Astrocyte (in vitro differentiated cells and primary cell): ENCODE data around the gene GAL3ST1. TPM values are rescaled to one million over a fixed set of nuclear protein-coding genes. Genes with fewer than 3 reads are reported as not detected.
A peak's percentile ranks its signal among the peaks of the same experiment; 100 is the strongest.

Source experiments
- DNase-seq: peaks from one replicate; pipeline ENCODE4 v3.0.0-alpha.2; 2010; ENCODE audit warnings: low read depth
- FAIRE-seq: peaks from 2 replicates; lab custom pipeline; 2011; peaks lifted over from hg19 to GRCh38; lab: Jason Lieb, UNC
- H2AFZ ChIP-seq: 2 replicates; pipeline ENCODE4 v1.6.0; 2012; ENCODE audit warnings: low read depth, low read length, inconsistent platforms
- H3K27ac ChIP-seq: 2 replicates; pipeline ENCODE4 v1.5.1; 2011; ENCODE audit warnings: low read depth, low read length, inconsistent platforms
- H3K27me3 ChIP-seq: 2 replicates; pipeline ENCODE4 v1.6.0; 2011; ENCODE audit warnings: low read length, inconsistent platforms; ENCODE audit not compliant: insufficient read depth
- H3K36me3 ChIP-seq: 2 replicates; pipeline ENCODE4 v1.5.1; 2011; ENCODE audit warnings: low read length, inconsistent platforms; ENCODE audit not compliant: insufficient read depth
- H3K4me1 ChIP-seq: 2 replicates; pipeline ENCODE4 v1.5.1; 2011; ENCODE audit warnings: low read length, inconsistent platforms; ENCODE audit not compliant: insufficient read depth
- H3K4me2 ChIP-seq: 2 replicates; pipeline ENCODE4 v1.6.0; 2012; ENCODE audit warnings: low read length, inconsistent platforms
- H3K4me3 ChIP-seq: 2 replicates; pipeline ENCODE4 v1.5.1; 2011; ENCODE audit warnings: low read depth, mild to moderate bottlenecking, low read length, inconsistent platforms; ENCODE audit not compliant: insufficient read depth
- H3K79me2 ChIP-seq: 2 replicates; pipeline ENCODE4 v1.6.0; 2012; ENCODE audit warnings: mild to moderate bottlenecking, low read length, inconsistent platforms; ENCODE audit not compliant: insufficient read depth
- H3K9ac ChIP-seq: 2 replicates; pipeline ENCODE4 v1.6.0; 2012; ENCODE audit warnings: mild to moderate bottlenecking, low read length, inconsistent platforms
- H3K9me3 ChIP-seq: 2 replicates; pipeline ENCODE4 v1.5.1; 2012; ENCODE audit warnings: low read depth, mild to moderate bottlenecking, low read length, inconsistent platforms; ENCODE audit not compliant: insufficient read depth
- H4K20me1 ChIP-seq: 2 replicates; pipeline ENCODE4 v1.6.0; 2012; ENCODE audit warnings: low read length, inconsistent platforms; ENCODE audit not compliant: insufficient read depth
- H3K27ac Mint-ChIP-seq: one replicate; pipeline ENCODE4 v1.8.0; 2021; ENCODE audit warnings: mild to moderate bottlenecking, mixed read lengths; ENCODE audit not compliant: unreplicated experiment
- H3K27me3 Mint-ChIP-seq: one replicate; pipeline ENCODE4 v1.8.0; 2021; ENCODE audit warnings: low read depth, mixed read lengths; ENCODE audit not compliant: unreplicated experiment
- H3K36me3 Mint-ChIP-seq: one replicate; pipeline ENCODE4 v1.8.0; 2021; ENCODE audit warnings: low read depth, mixed read lengths; ENCODE audit not compliant: unreplicated experiment
- H3K4me1 Mint-ChIP-seq: one replicate; pipeline ENCODE4 v1.8.0; 2021; ENCODE audit warnings: low read depth, mixed read lengths; ENCODE audit not compliant: unreplicated experiment
- H3K4me3 Mint-ChIP-seq: one replicate; pipeline ENCODE4 v1.8.0; 2021; ENCODE audit warnings: mild to moderate bottlenecking, moderate library complexity, mixed read lengths; ENCODE audit not compliant: unreplicated experiment
- H3K9me3 Mint-ChIP-seq: one replicate; pipeline ENCODE4 v1.8.0; 2021; ENCODE audit warnings: mild to moderate bottlenecking, mixed read lengths; ENCODE audit not compliant: unreplicated experiment
- CTCF ChIP-seq: IDR thresholded peaks from 2 replicates; pipeline ENCODE4 v1.5.1; 2011; ENCODE audit warnings: low read depth, mild to moderate bottlenecking, inconsistent platforms, low read length, moderate library complexity; ENCODE audit not compliant: insufficient read depth
- EZH2 ChIP-seq: IDR thresholded peaks from 2 replicates; pipeline ENCODE4 v1.6.1; 2012; ENCODE audit warnings: mild to moderate bottlenecking, low read length, inconsistent platforms; ENCODE audit not compliant: insufficient read depth
- total RNA-seq: library from RNA; stranded (reverse); gene quantifications from 2 replicates; pipeline ENCODE4 v1.2.1, GENCODE V29; 2021

Gene GAL3ST1
- total RNA-seq, 1 donor from 2014 or later = 3.4 TPM

- Histone ChIP-seq H3K4me2 (no peak overlapping the region), H3K27me3 (no peaks in the 10 kb centered on the region), H3K4me1 (peaks cover 13% of the 10 kb centered on the region), H3K79me2 (no peaks in the 10 kb centered on the region), H3K4me3 (no peak overlapping the region), H3K9me3 (no peaks in the 10 kb centered on the region), H3K27ac (no peak overlapping the region), H4K20me1 (no peaks in the 10 kb centered on the region), H3K36me3 (no peaks in the 10 kb centered on the region), H3K9ac (no peak overlapping the region), H2AFZ (no peak overlapping the region)
- Mint-ChIP-seq H3K9me3 (no peaks in the 10 kb centered on the region), H3K36me3 (no peaks in the 10 kb centered on the region), H3K27ac (no peak overlapping the region), H3K27me3 (peaks cover 5% of the 10 kb centered on the region), H3K4me3 (no peak overlapping the region), H3K4me1 (peaks cover 16% of the 10 kb centered on the region)
- FAIRE-seq = no peak
- DNase-seq = no peak
- TF ChIP-seq EZH2 = no peak
- TF ChIP-seq CTCF = no peak
Observed at GRCh38 chr22:30603801-30604200, 29.3 kb upstream of the GAL3ST1 start.

- H3K4me1 Mint-ChIP-seq = peaks cover 8% of the 10 kb centered on the region
- no peak overlapping the region for H2AFZ ChIP-seq
- H3K27ac ChIP-seq = no peak overlapping the region
- peak; percentile 12 for DNase-seq
- no peak for FAIRE-seq
- no peak overlapping the region for H3K9ac ChIP-seq
- no peak overlapping the region for H3K4me3 ChIP-seq
- peaks cover 6% of the 10 kb centered on the region for H3K4me1 ChIP-seq
- H3K9me3 Mint-ChIP-seq = no peaks in the 10 kb centered on the region
- TF ChIP-seq EZH2 (no peak), CTCF (peak; percentile 31)
- H3K79me2 ChIP-seq = no peaks in the 10 kb centered on the region
- no peak overlapping the region for H3K4me3 Mint-ChIP-seq
- no peaks in the 10 kb centered on the region for H3K36me3 Mint-ChIP-seq
- no peaks in the 10 kb centered on the region for H4K20me1 ChIP-seq
- no peaks in the 10 kb centered on the region for H3K9me3 ChIP-seq
- H3K27ac Mint-ChIP-seq = no peak overlapping the region
- no peaks in the 10 kb centered on the region for H3K36me3 ChIP-seq
- H3K27me3 Mint-ChIP-seq = peaks cover 5% of the 10 kb centered on the region
- H3K27me3 ChIP-seq = no peaks in the 10 kb centered on the region
- no peak overlapping the region for H3K4me2 ChIP-seq
Observed at GRCh38 chr22:30602049-30602448, 27.6 kb upstream of the GAL3ST1 start.

- H3K9me3 ChIP-seq = no peaks in the 10 kb centered on the region
- Mint-ChIP-seq H3K36me3 (no peaks in the 10 kb centered on the region), H3K27ac (no peak overlapping the region), H3K9me3 (no peaks in the 10 kb centered on the region), H3K4me3 (no peak overlapping the region), H3K27me3 (peaks cover 5% of the 10 kb centered on the region), H3K4me1 (peaks cover 6% of the 10 kb centered on the region)
- no peak overlapping the region for H3K27ac ChIP-seq
- H3K36me3 ChIP-seq = no peaks in the 10 kb centered on the region
- no peak overlapping the region for H3K4me2 ChIP-seq
- H3K27me3 ChIP-seq = no peaks in the 10 kb centered on the region
- no peaks in the 10 kb centered on the region for H3K79me2 ChIP-seq
- no peak overlapping the region for H2AFZ ChIP-seq
- no peak overlapping the region for H3K4me3 ChIP-seq
- H4K20me1 ChIP-seq = no peaks in the 10 kb centered on the region
- DNase-seq (no peak), FAIRE-seq (no peak)
- H3K9ac ChIP-seq = no peak overlapping the region
- TF ChIP-seq EZH2 = no peak
- no peak for TF ChIP-seq CTCF
- peaks cover 4% of the 10 kb centered on the region for H3K4me1 ChIP-seq
Observed at GRCh38 chr22:30601464-30601863, 27.0 kb upstream of the GAL3ST1 start.
